HG03432 (cell line): ENCODE data around the gene TSC22D4.
"Not testable (repeated sequence)": the region's sequence is repeated elsewhere in the genome, so short reads cannot be mapped to it uniquely, and the experiment has no call there.

Experiments
- ATAC-seq: cut with Tn5 transposase; IDR thresholded peaks from one replicate; pipeline ENCODE4 v1.9.1; 2021; ENCODE audit warnings: mild to moderate bottlenecking, moderate library complexity; ENCODE audit not compliant: unreplicated experiment

The TSC22D4 gene

DNA sequence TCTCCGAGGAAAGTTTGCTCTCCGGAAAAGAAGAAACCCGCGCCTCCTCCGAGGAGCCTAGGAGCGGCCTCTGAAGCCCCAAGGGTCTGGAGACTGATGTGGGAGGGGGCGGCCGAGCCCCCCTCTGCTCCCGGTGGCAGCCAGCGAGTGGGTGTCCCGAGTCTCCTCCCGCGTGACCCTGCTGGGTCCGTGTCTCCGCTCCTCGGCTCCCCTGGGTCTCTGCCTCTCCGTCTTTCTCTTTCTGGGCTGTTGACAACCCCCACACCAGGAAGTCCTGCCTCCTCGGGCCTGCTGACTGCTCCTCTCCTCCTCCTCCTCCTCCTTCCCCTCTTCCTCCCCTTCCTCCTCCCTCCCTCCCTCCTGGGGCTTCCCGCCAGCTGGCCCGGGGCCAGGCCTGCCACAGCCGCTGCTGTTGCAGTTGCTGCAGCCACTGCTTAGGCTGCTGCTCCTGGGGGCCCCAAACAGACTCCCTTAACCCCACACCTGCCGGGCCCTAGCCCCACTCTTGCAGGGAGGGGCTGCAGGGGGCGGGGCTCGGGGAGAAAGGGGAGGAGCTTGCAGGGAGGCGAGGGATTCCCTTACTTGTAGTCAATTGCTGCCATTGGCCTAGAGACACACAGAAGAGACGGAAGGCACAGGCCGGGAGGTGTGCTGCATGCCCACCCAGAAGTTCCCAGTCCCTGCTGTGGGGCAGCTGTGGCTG is at the start of gene TSC22D4:
TSS of gene TSC22D4 (minus strand) at position 257 of the 703 bp plus-strand sequence. CDS start 1,176 bp downstream, outside the sequence.
- ATAC-seq: peak; percentile 63

DNA sequence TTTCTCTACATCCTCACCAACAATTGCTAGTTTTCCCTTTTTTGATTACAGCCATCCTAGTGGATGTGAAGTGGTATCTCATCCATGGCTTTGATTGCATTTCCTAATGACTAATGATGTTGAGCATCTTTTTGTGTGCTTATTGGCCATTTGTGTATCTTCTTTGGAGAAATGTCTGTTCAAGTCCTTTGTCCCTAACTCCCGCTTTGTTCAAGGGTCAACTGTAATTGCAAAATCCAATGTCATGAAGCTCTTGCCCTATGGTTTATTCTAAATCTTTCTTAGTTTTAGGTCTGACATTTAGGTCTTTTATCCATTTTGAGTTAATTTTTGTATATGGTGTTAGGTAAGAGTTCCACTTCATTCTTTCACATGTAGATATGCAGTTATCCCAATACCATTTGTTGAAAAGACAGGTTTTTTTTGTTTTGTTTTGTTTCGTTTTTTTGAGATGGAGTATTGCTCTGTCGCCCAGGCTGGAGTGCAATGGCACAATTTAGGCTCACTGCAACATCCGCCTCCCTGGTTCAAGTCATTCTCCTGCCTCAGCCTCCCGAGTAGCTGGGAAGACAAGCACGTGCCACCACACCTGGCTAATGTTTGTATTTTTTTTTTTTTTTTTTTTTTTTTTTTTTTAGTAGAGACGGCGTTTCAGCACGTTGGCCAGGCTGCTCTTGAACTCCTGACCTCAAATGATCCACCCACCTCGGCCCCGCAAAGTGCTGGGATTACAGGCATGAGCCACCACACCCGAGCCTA is 49.3 kb upstream of the TSC22D4 start:
- ATAC-seq: not testable (repeated sequence)

- ATAC-seq: not testable (repeated sequence)
Observed at GRCh38 chr7:100523192-100523591, 44.2 kb upstream of the TSC22D4 start.

GRCh38 chr7:100521909-100522593 is 43.0 kb upstream of the TSC22D4 start:
- not testable (repeated sequence) for ATAC-seq

- ATAC-seq: no peak
Observed at GRCh38 chr7:100521076-100521475, 42.1 kb upstream of the TSC22D4 start.

DNA sequence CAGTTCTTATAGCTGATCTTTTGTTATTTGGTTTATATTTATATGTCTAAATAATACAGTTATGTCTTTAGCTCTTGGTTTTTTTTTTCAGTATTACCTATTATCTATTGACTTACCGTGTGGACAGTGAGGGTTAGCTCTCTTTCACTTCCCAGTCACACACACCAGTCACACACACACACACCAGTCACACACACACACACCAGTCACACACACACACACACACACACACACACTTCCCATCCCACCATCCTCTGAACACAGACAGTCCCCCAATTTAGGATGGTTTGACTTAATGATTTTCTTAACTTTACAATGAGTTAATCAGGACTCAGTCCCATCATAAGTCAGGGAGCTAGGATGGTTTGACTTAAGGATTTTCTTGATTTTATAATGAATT is 41.1 kb upstream of the TSC22D4 start:
- no peak for ATAC-seq

- no peak for ATAC-seq
Observed at GRCh38 chr7:100519580-100519979, 40.6 kb upstream of the TSC22D4 start.

DNA sequence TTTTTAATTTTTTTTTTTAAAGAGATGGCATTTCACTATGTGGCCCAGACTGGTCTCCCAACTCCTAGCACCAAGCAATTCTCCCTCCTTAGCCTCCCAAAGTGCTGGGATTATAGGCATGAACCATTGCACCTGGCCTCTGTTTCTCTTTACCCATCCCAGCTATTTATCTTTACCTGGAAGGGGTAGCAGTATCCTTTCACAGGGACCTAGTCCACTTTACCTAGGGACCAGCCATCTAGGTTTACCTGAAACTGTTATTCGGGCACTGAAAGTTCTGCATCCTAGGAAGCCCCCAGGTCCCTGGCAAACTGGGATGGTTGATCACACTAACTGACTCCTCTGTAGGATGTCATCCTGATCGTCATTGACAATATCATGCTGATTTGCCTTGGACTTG is 38.3 kb upstream of the TSC22D4 start:
- ATAC-seq: no peak

- no peak for ATAC-seq
Observed at GRCh38 chr7:100516135-100516812, 37.3 kb upstream of the TSC22D4 start.

DNA sequence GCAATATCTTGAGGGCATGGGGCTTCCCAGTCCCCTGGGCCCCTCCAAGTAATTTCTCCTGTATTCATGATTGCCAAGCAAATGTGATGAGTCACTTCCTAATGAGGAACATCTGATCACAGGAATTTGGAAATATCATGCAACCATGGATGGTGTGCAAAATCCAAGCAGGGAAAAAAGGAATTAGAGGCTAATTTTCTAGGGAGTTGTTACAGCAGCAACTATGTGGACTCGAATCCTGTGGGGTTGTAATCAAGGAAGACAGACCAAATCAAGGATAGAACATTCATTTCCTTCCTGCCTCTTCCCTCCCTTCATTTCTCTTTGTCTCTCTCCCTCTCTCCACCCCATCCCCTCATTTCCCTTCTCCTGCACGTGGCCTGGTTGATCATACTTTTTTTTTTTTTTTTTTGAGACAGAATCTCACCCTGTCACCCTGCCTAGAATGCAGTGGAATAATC is 36.1 kb upstream of the TSC22D4 start:
- no peak for ATAC-seq

- ATAC-seq: no peak
Observed at GRCh38 chr7:100513212-100513810, 34.3 kb upstream of the TSC22D4 start.

- ATAC-seq: no peak
Observed at GRCh38 chr7:100510437-100511239, 31.6 kb upstream of the TSC22D4 start.

DNA sequence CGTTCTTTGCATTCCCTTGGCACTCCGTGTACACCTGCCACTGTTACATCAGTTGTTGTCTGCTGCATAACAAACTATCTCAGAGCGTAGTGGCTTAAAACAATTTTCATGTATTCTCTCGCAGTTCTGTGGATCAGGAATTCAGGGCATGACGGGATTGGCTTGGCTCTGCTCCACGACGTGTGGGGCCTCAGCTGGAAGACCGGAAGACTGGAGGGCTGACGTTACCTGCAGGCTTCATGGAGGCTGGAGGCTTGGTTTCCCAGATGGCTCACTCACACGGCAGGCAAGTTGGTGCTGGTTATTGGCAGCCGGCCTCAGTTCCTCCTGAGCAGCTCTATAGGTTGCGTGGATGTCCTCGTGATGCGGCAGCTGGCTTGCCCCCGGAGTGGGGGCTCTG is 30.2 kb upstream of the TSC22D4 start:
- ATAC-seq: no peak

- no peak for ATAC-seq
Observed at GRCh38 chr7:100506356-100506923, 27.4 kb upstream of the TSC22D4 start.

DNA sequence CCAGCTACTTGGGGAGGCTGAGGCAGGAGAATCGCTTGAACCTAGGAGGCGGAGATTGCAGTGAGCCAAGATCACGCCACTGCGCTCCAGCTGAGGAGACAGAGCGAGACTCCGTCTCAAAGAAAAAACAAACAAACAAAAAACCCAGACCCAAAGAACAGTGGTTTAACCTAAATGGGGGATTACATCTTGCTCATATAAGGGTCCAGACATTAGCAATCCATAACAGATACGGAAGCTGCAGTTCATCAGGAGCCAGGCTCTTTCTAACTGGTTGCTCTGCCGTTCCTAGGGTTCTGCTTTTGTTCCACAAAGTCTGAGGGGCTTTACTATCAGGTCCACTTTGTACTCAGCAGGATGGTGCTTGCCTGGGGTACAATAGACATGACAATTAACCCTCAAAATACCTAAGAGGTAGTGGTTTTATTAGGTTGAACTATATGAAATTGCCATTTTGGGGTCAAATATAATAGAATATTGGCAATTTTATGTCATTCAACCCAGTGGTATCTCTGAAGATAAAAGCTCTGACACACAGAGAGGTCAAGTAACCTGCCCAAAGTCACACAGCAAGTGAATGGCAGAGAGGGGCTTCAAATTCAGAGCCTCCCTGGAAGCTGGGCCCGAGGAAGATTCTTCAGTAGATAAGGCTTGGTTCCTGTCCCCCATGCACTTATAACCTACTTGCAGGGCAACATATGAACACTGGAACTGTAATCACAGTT is 26.0 kb upstream of the TSC22D4 start:
- no peak for ATAC-seq

GRCh38 chr7:100504031-100504430 is 25.0 kb upstream of the TSC22D4 start:
- ATAC-seq: not testable (repeated sequence)

GRCh38 chr7:100500743-100501142 is 21.7 kb upstream of the TSC22D4 start:
- ATAC-seq: not testable (repeated sequence)

DNA sequence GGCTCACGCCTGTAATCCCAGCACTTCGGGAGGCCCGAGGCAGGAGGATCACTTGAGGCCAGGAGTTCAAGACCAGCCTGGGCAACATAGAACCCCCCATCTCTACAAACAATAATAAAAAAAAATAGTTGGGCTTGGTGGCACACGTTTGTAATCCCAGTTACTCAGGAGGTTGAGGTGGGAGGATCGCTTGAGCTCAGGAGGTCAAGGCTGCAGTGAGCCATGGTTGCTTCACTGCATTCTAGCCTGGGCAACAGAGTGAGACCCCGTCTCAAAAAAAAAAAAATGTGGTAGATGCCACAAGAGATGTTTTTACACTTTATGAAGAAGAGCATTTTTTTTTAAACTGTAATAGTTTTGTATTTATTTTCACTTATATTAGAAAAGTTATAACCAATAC is 17.5 kb upstream of the TSC22D4 start:
- no peak for ATAC-seq
